K562 (cell line): ENCODE results near the gene ASCL2. TPM values are rescaled to one million over a fixed set of nuclear protein-coding genes. Genes with fewer than 3 reads are reported as not detected.

Experiments
- ATAC-seq: fragments of 200-7000 bp; cut with Tn5 transposase; 3 replicates; pipeline ENCODE4 v1.9.1; 2020; ENCODE audit warnings: moderate library complexity
- BruUV-seq: library from RNA; stranded (reverse); fragments of 400-500 nt; replicated peaks from 2 replicates; lab custom pipeline; 2021; lab: Mats Ljungman, UMichigan
- CTCF ChIA-PET: fragments of 300-600 bp; formaldehyde crosslinking; extraction: SDS; loops from one replicate; lab custom pipeline; 2021; ENCODE audit warnings: low intra/inter-chr PET ratio; lab: Yijun Ruan, JAX
- POLR2A ChIA-PET: fragments of 300-600, 350-650 bp; sonication (Branson Sonifier 250); formaldehyde crosslinking; extraction: SDS; loops from one replicate; lab custom pipeline; 2021; ENCODE audit warnings: antibody characterized with exemption, inconsistent platforms; lab: Yijun Ruan, JAX
- DNase-seq, 4 experiments: peaks; one replicate each; pipeline versions ENCODE4 v3.0.0 to v3.0.0-alpha.2; 2011 to 2018; ENCODE audit warnings: low spot score in 3 of 4, mixed read lengths in 3 of 4; ENCODE audit errors: extremely low read depth in 1 of 4
- FAIRE-seq: peaks from 2 replicates; lab custom pipeline; 2011; peaks lifted over from hg19 to GRCh38; lab: Jason Lieb, UNC
- H2AFZ ChIP-seq: 2 replicates; pipeline ENCODE4 v1.6.0; 2011; ENCODE audit warnings: low read depth, low read length, control low read depth, inconsistent platforms
- H3K27ac ChIP-seq: fragments of 200-600 bp; 3 replicates; pipeline ENCODE4 v1.8.0; 2011; ENCODE audit warnings: low read depth, mild to moderate bottlenecking, control low read depth, inconsistent platforms, low read length, moderate library complexity, mixed read lengths; ENCODE audit errors: extremely low read depth
- H3K27me3 ChIP-seq, 2 experiments: fragments of 300-600 bp in 1 of 2; 2 replicates in 1 of 2; 3 replicates in 1 of 2; pipeline versions ENCODE4 v1.6.0 to v1.8.0; 2011; ENCODE audit warnings: inconsistent platforms in 2 of 2, low read length in 2 of 2, mild to moderate bottlenecking in 1 of 2, mixed read lengths in 1 of 2, moderate library complexity in 1 of 2; ENCODE audit not compliant: control insufficient read depth in 2 of 2, insufficient read depth in 2 of 2
- H3K36me3 ChIP-seq: fragments of 300-600 bp; 3 replicates; pipeline ENCODE4 v1.8.0; 2011; ENCODE audit warnings: mild to moderate bottlenecking, low read length, inconsistent platforms; ENCODE audit not compliant: control insufficient read depth, insufficient read depth
- H3K4me1 ChIP-seq, 2 experiments: fragments of 200-600 bp in 1 of 2; replicated peaks in 1 of 2; 2 replicates in 1 of 2; 3 replicates in 1 of 2; pipeline versions ENCODE4 v1.5.1 to v1.8.0; 2011; ENCODE audit warnings: inconsistent platforms in 2 of 2, low read length in 2 of 2, mild to moderate bottlenecking in 1 of 2, mixed read lengths in 1 of 2, moderate library complexity in 1 of 2; ENCODE audit not compliant: control insufficient read depth in 2 of 2, insufficient read depth in 2 of 2
- H3K4me2 ChIP-seq: 2 replicates; pipeline ENCODE4 v1.6.1; 2011; ENCODE audit warnings: low read length, control low read depth, inconsistent platforms, mixed read lengths; ENCODE audit not compliant: insufficient read depth
- H3K4me3 ChIP-seq: fragments of 200-600 bp; sonication (generic), shearing (Covaris generic); 2 replicates; pipeline ENCODE4 v1.5.1; 2016; ENCODE audit warnings: control low read depth, inconsistent platforms
- H3K79me2 ChIP-seq: fragments of 200-600 bp; 3 replicates; pipeline ENCODE4 v1.8.0; 2011; ENCODE audit warnings: low read length, inconsistent platforms; ENCODE audit not compliant: control insufficient read depth, insufficient read depth
- H3K9ac ChIP-seq, 2 experiments: 2 replicates each; pipeline versions ENCODE4 v1.6.0 to v1.6.1; 2011; ENCODE audit warnings: low read depth in 2 of 2, low read length in 2 of 2, control low read depth in 1 of 2, inconsistent platforms in 1 of 2, mild to moderate bottlenecking in 1 of 2, mixed read lengths in 1 of 2; ENCODE audit not compliant: insufficient read depth in 1 of 2
- H3K9me1 ChIP-seq: one replicate; pipeline ENCODE4 v1.6.0; 2011; ENCODE audit warnings: inconsistent platforms, mild to moderate bottlenecking, low read length, moderate library complexity; ENCODE audit not compliant: control insufficient read depth, insufficient read depth
- H3K9me3 ChIP-seq: replicated peaks from 2 replicates; pipeline ENCODE4 v1.5.1; 2011; ENCODE audit warnings: low read depth, low read length, inconsistent platforms; ENCODE audit not compliant: control insufficient read depth, insufficient read depth
- H4K20me1 ChIP-seq: replicated peaks from 2 replicates; pipeline ENCODE4 v1.6.1; 2011; ENCODE audit warnings: low read length, inconsistent platforms, mixed read lengths; ENCODE audit not compliant: control insufficient read depth, insufficient read depth
- C11orf30 ChIP-seq: fragments of 450-650 bp; IDR thresholded peaks from 2 replicates; pipeline ENCODE4 v1.6.1; 2016; ENCODE audit warnings: low read depth, mild to moderate bottlenecking
- CREB1 ChIP-seq, 2 experiments: sonication (generic) in 1 of 2; formaldehyde crosslinking in 1 of 2; IDR thresholded peaks; 2 replicates each; pipeline versions ENCODE4 v1.6.1 to v1.8.0; 2012 to 2022; ENCODE audit warnings: inconsistent platforms in 1 of 2, mild to moderate bottlenecking in 1 of 2, missing genetic modification reagents in 1 of 2, moderate library complexity in 1 of 2
- EHMT2 ChIP-seq: fragments of 450-650 bp; IDR thresholded peaks from 2 replicates; pipeline ENCODE4 v1.6.1; 2018; ENCODE audit warnings: antibody characterized with exemption
- HDGF ChIP-seq: fragments of 450-650 bp; IDR thresholded peaks from 2 replicates; pipeline ENCODE4 v1.6.1; 2016
- KDM5B ChIP-seq: fragments of 200-600 bp; sonication (generic); IDR thresholded peaks from 2 replicates; pipeline ENCODE4 v1.6.1; 2012; ENCODE audit warnings: low read depth, mild to moderate bottlenecking, moderate library complexity, low read length, control low read depth, inconsistent platforms; ENCODE audit not compliant: insufficient replicate concordance
- KHSRP ChIP-seq: fragments of 450-650 bp; IDR thresholded peaks from 2 replicates; pipeline ENCODE4 v1.6.1; 2017
- MCM7 ChIP-seq, 2 experiments: fragments of 450-650 bp; IDR thresholded peaks; 2 replicates each; pipeline ENCODE4 v1.6.1; 2016 to 2018
- PCBP1 ChIP-seq: fragments of 200-400 bp; formaldehyde crosslinking; IDR thresholded peaks from 2 replicates; pipeline ENCODE4 v1.6.1; 2018; ENCODE audit warnings: mild to moderate bottlenecking, low read depth, low read length; ENCODE audit not compliant: poor library complexity, severe bottlenecking
- ZNF586 ChIP-seq: fragments of 450-650 bp; formaldehyde crosslinking; conservative IDR thresholded peaks from 2 replicates; pipeline ENCODE4 v1.4.0; 2020; ENCODE audit warnings: mild to moderate bottlenecking, moderate library complexity
- ZNF668 ChIP-seq: fragments of 250-450 bp; sonication (Bioruptor Pico); IDR thresholded peaks from 2 replicates; pipeline ENCODE4 v1.8.0; 2022; ENCODE audit warnings: mild to moderate bottlenecking, inconsistent platforms
- WGBS: fragments of 100-300 bp; shearing (Covaris generic); methylation state at CpG from one replicate; pipeline ENCODE4 v1.1.6; 2016; ENCODE audit warnings: low coverage, mixed read lengths; ENCODE audit not compliant: insufficient coverage; ENCODE audit errors: missing lambda C conversion rate; 5-methylcytosine and 5-hydroxymethylcytosine counted together
- in situ Hi-C: fragments of 300-500 bp; cut with MboI; formaldehyde crosslinking; loops from 4 replicates; pipeline ENCODE4 v1.15.0; 2018; ENCODE audit warnings: inconsistent platforms, mixed read lengths
- intact Hi-C: fragments of 100-400 bp; cut with micrococcal nuclease; formaldehyde crosslinking; loops from 2 replicates; pipeline ENCODE4 v1.14.2; 2022
- polyA plus RNA-seq, 8 experiments: library from polyadenylated mRNA; depleted of rRNA in 4 of 8; stranded (reverse) in 5 of 8; unstranded in 3 of 8; fragments of >200 nt; fragmentation: Nextera tagmentation in 2 of 8; fragmentation: Illumina TruSeq in 1 of 8; extraction: Ambion mirVana in 2 of 8; extraction: Trizol in 1 of 8; gene quantifications; 2 replicates each; pipeline versions ENCODE4 v1.2.1 to v1.2.3, GENCODE V29; 2011 to 2014; ENCODE audit warnings: inconsistent platforms in 1 of 8, missing spikeins in 1 of 8
- total RNA-seq, 7 experiments: library from RNA; depleted of rRNA in 6 of 7; stranded (reverse); fragments of >200 nt in 6 of 7; fragmentation: Illumina TruSeq in 2 of 7; extraction: Trizol in 2 of 7; gene quantifications; 2 replicates each; pipeline versions ENCODE4 v1.2.1 to v1.2.3, GENCODE V29; 2011 to 2021; ENCODE audit warnings: low replicate concordance in 1 of 7
- TF ChIP-seq, protein P1 (sequence below), 3 experiments: fragments of 200-800 bp in 1 of 3; fragments of 250-450 bp in 1 of 3; fragments of 450-650 bp in 1 of 3; sonication (Bioruptor Pico) in 1 of 3; sonication (Bioruptor generic) in 1 of 3; formaldehyde crosslinking in 1 of 3; IDR thresholded peaks; 2 replicates each; pipeline versions ENCODE4 v1.6.1 to v1.8.0; 2016 to 2022; ENCODE audit warnings: mild to moderate bottlenecking in 2 of 3, missing genetic modification characterization in 2 of 3, missing compliant biosample characterization in 1 of 3, moderate library complexity in 1 of 3
- TF ChIP-seq, protein P2 (sequence below), 2 experiments: IDR thresholded peaks in 1 of 2; conservative IDR thresholded peaks in 1 of 2; 2 replicates each; pipeline ENCODE4 v1.6.1; 2016; ENCODE audit warnings: low read depth in 2 of 2, mild to moderate bottlenecking in 1 of 2, missing compliant biosample characterization in 1 of 2, missing genetic modification characterization in 1 of 2, moderate library complexity in 1 of 2
- TF ChIP-seq, protein P3 (sequence below): sonication (generic); formaldehyde crosslinking; IDR thresholded peaks from 2 replicates; pipeline ENCODE4 v1.8.0; 2022; ENCODE audit warnings: mild to moderate bottlenecking, missing genetic modification reagents
- TF ChIP-seq, protein P4 (sequence below): fragments of 250-450 bp; sonication (Bioruptor Pico); IDR thresholded peaks from 2 replicates; pipeline ENCODE4 v1.8.0; 2021; ENCODE audit warnings: mild to moderate bottlenecking, moderate library complexity

The ASCL2 gene
- total and polyA plus RNA-seq, 9 of the 15 experiments (the other 6 are each of a cell fraction or from before 2014, with no cell fraction given): 0.11 to 1.4 (median 0.36) TPM; not detected in 2

DNA sequence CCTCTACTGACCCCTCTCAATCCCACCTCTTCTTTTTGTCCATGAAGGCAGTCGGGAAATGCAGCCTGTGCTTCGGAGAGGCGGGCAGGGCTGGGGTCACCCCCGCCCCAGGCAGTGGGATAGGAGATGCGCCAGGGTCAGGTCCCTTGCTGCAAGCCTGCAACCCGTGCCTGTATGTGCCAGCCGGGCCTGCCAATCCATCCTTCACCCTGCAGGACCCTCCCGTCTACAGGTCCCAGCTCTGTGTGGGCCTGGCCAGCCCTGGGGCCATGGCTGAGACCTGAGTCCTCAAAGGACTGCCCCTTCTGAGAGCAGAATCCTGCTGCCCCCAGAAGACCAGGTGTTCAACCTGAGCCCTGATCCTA, 10.9 kb downstream of the ASCL2 start:
- ATAC-seq (no peak), FAIRE-seq (no peak), DNase-seq (no peak)
- Histone ChIP-seq H3K4me2 (no peak overlapping the region), H2AFZ (no peak overlapping the region), H3K9me3 (no peaks in the 10 kb centered on the region), H3K27ac (no peak overlapping the region), H3K9me1 (no peaks in the 10 kb centered on the region), H3K79me2 (no peaks in the 10 kb centered on the region), H3K4me1 (peaks cover 0 to 41% of the 10 kb centered on the region in 2 experiments; a peak in 1 of 5 replicates), H3K9ac (no peak overlapping the region), H3K4me3 (no peak overlapping the region), H3K36me3 (no peaks in the 10 kb centered on the region), H4K20me1 (peaks cover 12% of the 10 kb centered on the region; the same call in 1 of the 2 replicates), H3K27me3 (peaks cover 27 to 76% of the 10 kb centered on the region in 2 experiments)
- 2% methylated on average over 5 of the region's 8 CpGs for WGBS
- in situ Hi-C loops: no loop called here
- intact Hi-C loops: no loop called here
- BruUV-seq: no TSS peak
- ChIA-PET POLR2A (no interaction called here), CTCF (no interaction called here)
- no peak for TF ChIP-seq KDM5B
- TF ChIP-seq HDGF: no peak
- TF ChIP-seq, protein P1, sequence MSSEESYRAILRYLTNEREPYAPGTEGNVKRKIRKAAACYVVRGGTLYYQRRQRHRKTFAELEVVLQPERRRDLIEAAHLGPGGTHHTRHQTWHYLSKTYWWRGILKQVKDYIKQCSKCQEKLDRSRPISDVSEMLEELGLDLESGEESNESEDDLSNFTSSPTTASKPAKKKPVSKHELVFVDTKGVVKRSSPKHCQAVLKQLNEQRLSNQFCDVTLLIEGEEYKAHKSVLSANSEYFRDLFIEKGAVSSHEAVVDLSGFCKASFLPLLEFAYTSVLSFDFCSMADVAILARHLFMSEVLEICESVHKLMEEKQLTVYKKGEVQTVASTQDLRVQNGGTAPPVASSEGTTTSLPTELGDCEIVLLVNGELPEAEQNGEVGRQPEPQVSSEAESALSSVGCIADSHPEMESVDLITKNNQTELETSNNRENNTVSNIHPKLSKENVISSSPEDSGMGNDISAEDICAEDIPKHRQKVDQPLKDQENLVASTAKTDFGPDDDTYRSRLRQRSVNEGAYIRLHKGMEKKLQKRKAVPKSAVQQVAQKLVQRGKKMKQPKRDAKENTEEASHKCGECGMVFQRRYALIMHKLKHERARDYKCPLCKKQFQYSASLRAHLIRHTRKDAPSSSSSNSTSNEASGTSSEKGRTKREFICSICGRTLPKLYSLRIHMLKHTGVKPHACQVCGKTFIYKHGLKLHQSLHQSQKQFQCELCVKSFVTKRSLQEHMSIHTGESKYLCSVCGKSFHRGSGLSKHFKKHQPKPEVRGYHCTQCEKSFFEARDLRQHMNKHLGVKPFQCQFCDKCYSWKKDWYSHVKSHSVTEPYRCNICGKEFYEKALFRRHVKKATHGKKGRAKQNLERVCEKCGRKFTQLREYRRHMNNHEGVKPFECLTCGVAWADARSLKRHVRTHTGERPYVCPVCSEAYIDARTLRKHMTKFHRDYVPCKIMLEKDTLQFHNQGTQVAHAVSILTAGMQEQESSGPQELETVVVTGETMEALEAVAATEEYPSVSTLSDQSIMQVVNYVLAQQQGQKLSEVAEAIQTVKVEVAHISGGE (CRISPR knock-in tag; IDR thresholded peaks at IDR 0.05): no peak
- no peak for TF ChIP-seq C11orf30
- no peak for TF ChIP-seq EHMT2
- no peak for TF ChIP-seq MCM7 (IDR thresholded peaks at IDR 0.05)
- TF ChIP-seq ZNF586: no peak
- no peak for TF ChIP-seq PCBP1
- TF ChIP-seq ZNF668 (CRISPR knock-in tag): no peak
- no peak for TF ChIP-seq KHSRP
- TF ChIP-seq, protein P2, sequence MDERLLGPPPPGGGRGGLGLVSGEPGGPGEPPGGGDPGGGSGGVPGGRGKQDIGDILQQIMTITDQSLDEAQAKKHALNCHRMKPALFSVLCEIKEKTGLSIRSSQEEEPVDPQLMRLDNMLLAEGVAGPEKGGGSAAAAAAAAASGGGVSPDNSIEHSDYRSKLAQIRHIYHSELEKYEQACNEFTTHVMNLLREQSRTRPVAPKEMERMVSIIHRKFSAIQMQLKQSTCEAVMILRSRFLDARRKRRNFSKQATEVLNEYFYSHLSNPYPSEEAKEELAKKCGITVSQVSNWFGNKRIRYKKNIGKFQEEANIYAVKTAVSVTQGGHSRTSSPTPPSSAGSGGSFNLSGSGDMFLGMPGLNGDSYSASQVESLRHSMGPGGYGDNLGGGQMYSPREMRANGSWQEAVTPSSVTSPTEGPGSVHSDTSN (CRISPR knock-in tag; IDR thresholded peaks at IDR 0.05; ENCODE audit: low read depth): no peak
- TF ChIP-seq, protein P2 (tag; conservative IDR thresholded peaks at IDR 0.05; ENCODE audit: low read depth): no peak
- TF ChIP-seq, protein P3, sequence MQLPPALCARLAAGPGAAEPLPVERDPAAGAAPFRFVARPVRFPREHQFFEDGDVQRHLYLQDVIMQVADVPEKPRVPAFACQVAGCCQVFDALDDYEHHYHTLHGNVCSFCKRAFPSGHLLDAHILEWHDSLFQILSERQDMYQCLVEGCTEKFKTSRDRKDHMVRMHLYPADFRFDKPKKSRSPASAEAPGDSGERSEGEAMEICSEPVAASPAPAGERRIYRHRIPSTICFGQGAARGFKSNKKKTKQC (CRISPR knock-in tag): no peak
- no peak for TF ChIP-seq CREB1 (IDR thresholded peaks at IDR 0.05)
- no peak for TF ChIP-seq CREB1 (CRISPR knock-in tag; IDR thresholded peaks at IDR 0.05)
- TF ChIP-seq, protein P4, sequence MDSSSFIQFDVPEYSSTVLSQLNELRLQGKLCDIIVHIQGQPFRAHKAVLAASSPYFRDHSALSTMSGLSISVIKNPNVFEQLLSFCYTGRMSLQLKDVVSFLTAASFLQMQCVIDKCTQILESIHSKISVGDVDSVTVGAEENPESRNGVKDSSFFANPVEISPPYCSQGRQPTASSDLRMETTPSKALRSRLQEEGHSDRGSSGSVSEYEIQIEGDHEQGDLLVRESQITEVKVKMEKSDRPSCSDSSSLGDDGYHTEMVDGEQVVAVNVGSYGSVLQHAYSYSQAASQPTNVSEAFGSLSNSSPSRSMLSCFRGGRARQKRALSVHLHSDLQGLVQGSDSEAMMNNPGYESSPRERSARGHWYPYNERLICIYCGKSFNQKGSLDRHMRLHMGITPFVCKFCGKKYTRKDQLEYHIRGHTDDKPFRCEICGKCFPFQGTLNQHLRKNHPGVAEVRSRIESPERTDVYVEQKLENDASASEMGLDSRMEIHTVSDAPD: no peak
